Measurements from ENCODE around the gene SUSD6.
A peak's percentile ranks its signal among the peaks of the same experiment; 100 is the strongest.
"Not testable (repeated sequence)": the region's sequence is repeated elsewhere in the genome, so short reads cannot be mapped to it uniquely, and the experiment has no call there.

The SUSD6 gene

DNA sequence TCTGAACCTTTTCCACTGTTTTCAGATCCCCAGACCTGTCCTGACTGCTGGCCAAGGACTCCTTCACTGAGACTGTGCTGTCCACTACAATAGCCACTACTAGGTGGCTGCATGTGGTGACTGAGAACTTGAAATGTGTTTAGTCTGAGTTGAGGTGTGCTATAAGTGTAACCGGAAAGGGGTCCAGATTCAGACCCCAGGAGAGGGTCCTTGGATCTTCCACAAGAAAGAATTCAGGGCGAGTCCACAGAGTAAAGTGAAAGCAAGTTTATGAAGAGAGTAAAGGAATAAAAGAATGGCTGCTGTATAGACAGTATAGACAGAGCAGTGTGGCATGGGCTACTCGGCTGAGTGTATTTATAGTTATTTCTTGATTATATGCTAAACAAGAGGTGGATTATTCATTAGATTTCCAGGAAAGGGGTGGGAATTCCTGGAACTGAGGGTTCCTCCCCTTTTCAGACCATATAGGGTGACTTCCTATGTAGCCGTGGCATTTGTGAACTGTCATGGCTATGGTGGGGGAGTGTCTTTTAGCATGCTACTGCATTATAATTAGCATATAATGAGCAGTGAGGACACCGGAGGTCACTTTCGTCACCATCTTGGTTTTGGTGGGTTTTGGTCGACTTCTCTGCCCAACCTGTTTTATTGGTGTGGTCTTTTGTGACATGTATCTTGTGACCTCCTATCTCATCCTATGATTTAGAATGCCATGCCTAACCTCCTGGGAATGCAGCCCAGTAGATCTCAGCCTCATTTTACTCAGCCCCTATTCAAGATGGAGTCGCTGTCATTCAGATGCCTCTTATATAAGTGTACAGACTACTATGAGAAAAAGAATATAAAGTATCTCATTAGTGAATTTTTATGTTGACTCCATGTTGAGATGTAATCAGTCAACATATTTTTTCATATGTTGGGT lies 85.5 kb downstream of the SUSD6 start:
- peak in 1 of 3 experiments; percentile 57 for DNase-seq

DNA sequence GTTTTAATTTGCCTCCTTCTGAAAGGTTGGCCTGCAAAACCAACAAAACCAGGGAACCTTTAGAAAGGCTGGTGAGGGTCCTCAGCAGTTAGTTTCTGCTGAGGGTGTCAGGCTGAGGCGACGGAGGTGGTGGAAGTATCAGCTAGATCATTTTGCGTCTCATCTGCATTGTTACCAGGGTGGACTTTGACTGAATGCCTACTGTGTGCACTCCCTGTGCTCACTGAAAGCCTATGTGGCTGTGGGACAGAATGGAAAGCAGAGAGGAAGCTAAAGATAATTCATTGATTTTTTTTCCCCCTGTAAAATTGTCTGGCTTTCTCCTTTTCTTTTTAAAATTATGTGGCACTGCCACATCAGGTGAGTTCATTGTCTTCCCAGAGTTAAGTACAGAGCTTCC lies 87.2 kb downstream of the SUSD6 start:
- no peak for DNase-seq

DNA sequence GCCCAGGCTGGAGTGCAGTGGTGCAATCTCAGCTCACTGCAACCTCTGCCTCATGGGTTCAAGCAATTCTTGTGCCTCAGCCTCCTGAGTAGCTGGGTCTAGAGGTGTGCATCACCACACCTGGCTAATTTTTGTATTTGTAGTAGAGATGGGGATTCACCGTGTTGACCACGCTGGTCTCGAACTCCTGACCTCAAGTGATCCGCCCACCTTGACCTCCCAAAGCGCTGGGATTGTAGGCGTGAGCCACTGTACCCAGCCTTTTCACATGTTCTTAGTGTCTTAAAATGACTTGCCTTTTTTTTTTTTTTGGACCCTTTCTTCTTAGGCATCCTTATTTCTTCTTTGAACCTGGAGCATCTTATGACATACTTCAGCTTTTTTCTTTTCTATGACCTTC lies 87.8 kb downstream of the SUSD6 start:
- not testable (repeated sequence) for DNase-seq

DNA sequence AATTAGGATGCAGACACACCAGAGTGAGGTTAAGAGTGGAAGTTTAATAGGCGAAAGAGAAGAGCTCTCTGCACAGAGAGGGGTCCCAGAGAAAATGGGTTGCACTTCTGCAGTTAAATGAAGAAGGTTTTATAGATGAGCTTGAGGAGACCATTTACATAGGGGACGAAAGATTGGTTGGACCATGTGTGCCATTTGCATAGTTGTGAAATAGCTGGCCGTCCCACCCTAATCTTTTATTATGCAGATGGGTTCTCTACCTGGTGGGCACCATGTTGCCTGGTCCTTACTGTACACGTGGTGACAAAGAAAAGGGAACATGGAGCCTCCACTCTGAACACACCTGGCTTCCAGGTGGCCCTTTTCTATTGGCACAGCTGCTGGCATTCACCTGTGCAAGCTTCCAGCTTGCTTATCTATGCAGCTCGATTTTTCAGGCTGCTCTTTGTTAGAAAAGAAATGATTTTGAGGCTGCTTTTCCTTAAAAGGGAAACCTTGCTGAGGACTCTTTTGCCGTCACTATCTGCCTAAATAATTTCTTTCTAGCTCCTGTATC lies 88.4 kb downstream of the SUSD6 start:
- peak; percentile 55 to 79 (median 78) for DNase-seq

DNA sequence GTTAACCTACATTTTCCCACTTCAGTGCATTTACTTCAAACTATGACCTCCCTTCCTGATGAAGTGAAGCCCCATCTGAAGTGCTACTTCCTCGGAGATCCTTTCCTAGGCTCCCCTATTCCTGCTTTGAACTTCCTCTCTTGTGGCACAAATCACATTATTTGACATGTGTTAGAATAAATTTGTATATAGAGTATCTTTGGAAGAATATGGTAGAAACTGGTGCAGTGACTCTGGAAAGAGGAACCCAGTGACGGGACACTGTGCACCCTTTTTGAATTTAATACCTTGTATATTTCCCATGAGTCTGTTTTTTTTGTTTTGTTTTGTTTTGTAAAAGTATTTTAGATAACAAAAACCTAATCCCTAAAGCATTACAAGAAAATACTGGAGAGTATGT lies 89.2 kb downstream of the SUSD6 start:
- DNase-seq = no peak

DNA sequence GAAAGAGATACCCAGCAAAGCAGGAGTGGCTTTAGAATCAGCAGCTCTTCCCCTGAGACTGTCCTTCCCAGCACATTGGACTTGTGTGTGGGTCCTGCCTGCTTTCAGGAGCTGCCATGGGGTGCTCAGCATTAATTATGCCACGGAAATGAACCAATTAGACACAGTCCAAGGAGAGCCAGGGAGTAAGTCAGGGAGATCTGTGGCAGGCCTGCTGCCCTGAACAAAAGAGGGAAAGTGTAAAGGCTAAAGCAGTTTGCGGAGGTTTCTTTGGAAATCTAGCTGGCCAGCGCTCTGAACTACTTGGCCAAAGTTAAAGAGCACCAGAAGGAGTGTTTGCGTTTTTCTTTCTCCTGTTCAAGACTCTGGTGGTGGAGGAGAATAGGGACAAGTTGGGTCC lies 89.9 kb downstream of the SUSD6 start:
- DNase-seq = peak in 1 of 3 experiments; percentile 30

DNA sequence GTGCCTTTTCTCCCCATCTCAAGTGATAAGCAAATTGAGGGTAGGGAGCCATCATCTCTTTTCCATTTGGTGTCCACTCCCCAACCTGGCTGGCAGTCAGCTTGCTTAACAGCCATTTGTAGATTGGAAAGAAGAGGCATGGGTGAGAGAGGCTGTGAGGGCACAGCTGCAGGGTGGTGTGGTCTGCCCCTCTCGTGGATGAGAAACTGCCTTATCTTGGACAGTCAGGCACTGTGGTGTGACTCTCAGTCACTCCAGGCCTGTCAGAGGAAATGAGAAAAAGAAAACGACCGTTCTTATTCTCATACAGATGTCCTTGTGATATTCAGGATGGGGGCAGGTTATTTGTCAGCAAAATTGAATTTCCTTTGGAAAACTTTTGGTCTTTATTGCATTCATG lies 90.5 kb downstream of the SUSD6 start:
- DNase-seq = no peak

DNA sequence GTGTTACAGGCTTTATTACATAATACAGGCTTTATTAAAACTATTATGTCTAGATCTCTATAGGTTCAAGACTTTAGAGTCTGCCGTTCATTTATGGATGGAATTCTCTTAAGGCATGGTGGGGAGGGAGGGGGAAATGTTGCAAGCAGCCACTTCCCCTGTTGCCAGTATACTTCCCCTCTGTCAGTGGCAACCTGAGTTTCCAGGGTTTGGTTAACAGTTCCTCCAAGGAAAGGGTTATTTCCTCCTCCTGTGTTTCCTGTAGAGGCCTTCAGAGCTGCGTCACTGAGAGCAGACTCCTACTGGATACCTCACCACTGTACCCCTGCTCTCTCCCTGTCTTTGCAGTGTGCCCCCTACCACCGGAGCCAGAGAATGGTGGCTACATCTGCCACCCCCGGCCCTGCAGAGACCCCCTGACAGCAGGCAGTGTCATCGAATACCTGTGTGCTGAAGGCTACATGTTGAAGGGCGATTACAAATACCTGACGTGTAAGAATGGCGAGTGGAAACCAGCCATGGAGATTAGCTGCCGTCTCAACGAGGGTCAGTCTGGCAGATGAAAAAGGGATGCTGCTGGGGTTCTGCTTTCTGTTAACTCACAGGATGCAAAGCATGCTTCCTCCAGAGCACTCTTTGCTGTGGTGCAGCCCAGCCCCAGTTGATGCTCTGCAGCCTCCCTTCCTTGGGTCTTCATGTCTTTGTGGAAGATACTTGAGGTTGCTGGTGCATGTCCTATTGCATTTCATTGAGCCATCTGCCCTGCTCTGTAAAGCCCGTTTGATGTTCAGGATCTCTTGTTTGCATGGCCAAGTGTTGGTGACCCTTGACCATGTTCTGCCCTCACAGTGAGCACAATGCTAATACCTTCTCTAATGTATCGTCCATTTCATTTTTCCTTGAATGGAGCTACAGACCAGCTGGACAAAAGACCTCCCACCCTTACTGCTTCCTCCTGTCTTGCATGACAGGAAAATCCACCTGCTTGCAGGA lies 91.9 kb downstream of the SUSD6 start:
- peak in 1 of 3 experiments; percentile 73 for DNase-seq

DNA sequence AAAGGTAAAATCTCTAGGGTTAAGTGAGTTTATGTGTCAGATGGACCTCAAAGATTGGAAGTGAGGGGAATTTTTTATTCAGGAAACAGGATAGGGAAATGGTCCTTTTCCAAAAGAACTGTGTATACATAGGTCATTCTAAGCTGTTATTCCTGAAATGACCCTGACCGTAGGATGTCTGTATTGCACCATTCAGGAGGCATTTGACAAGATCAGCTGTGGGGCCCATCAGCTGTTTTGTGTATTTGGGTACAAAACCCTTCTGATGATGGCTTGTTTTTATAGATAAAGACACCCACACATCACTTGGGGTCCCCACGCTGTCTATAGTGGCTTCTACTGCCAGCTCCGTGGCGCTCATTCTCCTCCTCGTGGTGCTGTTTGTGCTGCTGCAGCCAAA lies 92.9 kb downstream of the SUSD6 start:
- DNase-seq = no peak

DNA sequence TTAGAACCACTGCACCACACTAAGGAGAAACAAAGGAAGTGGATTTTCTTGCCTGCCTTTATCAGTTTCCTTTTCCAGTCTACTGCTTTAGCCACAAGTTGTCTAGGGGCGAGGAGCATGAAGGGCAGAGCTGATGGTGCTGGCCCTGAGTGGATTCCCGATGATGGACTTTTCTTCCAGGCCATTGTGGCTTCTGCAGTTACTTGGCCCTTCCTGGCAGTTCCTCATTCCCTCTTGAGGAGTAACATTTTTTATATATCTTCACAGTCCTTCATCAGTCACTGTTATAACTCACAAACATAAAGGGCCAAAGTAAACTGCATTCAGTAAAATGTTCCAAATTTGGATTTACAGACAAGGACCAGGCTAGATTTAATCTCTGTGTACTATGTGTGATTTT lies 94.3 kb downstream of the SUSD6 start:
- DNase-seq = no peak

DNA sequence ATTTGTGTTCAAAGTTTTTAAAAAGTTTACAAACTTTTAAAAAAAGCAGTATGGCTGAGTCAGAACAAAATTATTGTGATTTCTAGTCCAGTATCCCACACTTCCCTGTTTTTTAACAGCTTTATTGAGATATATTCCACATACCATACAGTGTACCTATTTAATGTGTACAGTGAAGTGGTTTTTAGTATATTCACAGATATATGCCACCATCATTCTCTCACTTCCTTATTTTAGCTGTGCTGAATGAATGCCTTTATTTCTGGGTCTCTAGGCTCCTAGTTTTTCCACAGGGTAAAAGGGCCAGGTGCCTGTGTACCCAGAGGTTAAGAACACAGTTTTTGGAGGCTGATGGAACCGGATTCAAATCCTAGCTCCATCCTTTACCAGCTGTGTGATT lies 96.7 kb downstream of the SUSD6 start:
- no peak for DNase-seq

DNA sequence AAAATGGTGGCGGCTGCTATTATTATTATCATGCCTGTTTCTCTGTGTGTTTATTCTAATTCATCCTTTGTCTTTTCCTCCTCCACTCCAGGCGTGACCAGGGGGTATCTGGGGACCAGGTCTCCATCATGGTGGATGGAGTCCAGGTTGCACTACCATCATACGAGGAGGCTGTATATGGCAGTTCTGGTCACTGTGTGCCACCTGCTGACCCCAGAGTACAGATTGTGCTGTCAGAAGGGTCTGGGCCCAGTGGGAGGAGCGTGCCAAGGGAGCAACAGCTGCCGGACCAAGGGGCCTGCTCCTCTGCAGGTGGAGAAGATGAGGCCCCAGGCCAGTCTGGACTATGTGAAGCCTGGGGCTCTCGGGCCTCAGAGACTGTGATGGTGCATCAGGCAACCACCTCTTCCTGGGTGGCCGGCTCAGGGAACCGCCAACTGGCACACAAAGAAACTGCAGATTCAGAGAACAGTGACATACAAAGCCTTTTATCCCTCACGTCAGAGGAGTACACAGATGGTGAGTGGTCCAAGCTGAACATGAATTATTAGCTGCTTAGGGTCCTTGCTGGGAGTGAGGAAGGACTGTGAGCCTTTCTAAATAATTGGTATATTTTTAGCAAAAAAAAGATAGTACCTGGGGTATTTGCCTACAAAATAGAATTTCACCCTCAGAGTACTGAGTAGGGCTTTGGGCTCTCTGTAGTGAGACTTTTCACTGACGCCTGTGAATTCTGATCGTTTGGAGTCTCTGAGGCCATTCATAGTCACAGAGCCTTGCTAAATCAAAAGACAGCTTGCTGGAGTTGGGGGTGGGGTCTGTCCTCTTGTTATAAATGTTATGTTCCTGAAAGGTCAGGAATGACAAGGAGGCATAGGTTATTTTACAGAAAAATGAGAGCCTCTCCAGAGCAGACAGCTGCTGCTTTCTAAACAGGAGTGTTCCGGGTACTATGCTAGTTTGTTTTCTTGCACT lies 97.5 kb downstream of the SUSD6 start:
- peak in 2 of 3 experiments; percentile 16 to 39 for DNase-seq

DNA sequence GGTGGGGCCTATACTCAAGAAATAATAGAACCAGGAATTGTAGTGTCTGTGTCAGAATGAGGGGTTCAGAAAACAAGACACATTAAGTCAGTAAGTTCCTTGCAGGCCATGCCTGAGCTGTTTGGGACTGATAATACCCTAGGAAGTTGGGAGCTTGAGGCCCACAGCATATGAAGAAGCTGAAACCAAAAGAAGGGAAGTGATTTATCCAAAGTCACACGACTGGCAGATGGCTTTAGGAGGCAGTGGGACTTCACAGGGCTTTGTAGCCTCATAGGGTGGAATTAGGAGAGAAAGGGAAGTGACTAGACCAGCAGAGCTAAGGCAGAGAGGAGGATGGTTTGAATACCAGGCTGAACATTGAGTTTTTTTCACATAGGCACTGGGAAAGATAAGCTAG lies 99.0 kb downstream of the SUSD6 start:
- no peak for DNase-seq

DNA sequence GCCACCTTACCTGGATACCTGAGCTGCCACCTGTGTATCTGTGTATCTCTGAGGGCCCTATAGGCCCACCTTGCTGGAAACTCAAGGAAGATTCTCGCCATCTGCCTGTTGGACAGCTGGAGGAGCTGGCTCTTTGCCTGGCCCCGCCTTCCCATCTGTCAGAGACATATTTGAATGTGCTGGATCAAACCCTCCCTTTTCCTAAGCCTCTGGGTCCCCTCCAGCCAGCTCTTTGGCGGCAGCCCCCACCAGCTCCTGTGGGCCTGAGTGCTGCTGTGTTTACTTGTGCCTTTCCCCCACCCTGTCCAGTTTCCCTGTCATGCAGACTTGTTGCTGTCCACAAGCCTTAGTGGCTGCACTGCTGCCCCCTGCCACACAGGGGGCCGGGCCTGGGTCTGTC lies 99.7 kb downstream of the SUSD6 start:
- DNase-seq = peak; percentile 48 to 90 (median 80)

DNA sequence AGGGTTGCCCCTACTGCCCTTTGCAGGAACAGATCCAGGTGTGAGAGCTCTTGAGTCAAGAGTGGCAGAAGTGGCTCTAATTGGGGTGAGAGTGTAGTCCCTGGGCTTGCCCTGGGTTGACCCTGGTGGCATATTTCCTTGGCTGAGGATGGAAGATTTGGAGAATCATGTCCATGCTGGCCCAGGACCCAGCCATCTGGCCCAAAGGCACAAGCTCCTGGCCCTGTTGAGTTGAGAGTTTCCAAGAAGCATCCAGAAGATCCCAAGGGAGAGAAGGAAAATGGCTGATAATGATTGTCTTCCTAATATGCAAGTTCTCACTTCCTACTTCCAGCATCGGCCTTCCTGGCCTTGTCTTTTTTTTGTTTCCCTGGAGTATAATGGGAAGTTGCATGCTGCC lies 100.1 kb downstream of the SUSD6 start:
- peak in 1 of 3 experiments; percentile 54 for DNase-seq

DNA sequence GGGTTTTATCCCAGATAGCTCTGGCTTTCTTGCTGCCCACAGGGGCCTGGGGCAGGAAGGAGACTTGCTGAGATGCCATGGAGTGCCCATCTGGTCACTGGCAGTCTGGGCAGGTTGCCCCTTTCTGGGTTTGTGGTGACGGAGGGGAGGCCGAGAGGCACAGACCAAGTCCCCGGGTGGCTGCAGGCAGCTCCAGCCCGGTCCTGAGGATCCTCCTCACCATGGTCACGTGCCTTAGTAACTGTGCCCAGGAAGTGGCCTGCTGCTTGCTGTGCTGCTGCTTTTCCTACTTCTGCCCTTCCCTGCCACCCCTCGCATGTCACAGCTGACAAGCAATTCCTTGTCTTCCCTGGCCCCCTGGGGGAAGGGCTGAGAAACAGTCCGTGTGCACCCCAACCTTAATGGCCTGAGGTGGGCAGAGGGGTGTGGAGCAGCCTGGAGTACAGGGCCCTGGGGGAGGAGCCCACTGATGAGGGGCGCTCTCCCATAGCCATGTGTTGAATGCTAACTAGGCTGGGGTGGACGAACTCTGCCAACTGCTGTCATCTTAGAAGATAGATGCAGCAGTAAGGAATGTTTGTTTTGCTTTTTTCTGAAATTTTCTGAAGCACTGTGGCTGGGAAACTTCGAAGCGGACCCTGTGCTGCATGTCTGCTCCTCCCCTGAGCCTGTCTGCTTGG lies 100.6 kb downstream of the SUSD6 start:
- DNase-seq = peak in 2 of 3 experiments; percentile 46 to 70

DNA sequence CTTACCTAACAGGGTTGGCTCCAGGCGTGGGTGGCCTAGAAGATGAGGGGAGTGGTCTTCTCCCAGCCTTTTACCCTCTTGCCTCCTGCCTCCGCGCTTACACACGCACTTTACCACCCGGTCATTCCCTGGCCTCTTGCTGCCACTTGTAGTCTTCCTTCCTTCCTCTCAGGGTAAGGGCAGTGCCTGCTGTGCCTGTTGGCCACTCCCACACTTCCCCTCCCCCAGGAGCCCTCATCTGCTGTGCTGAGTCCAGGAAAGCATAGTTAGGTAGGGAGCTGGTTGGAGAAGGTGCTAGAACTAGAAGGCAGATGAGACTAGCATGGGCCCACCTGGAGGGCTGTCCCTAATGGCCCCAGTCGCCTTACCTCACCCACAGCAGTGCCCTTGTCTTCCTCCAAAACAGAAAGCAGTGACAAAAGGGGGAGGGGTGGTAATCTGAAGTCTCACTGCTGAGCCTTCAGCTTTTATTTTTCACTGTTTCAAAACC lies 101.2 kb downstream of the SUSD6 start:
- DNase-seq = peak; percentile 83 to 95 (median 84)

DNA sequence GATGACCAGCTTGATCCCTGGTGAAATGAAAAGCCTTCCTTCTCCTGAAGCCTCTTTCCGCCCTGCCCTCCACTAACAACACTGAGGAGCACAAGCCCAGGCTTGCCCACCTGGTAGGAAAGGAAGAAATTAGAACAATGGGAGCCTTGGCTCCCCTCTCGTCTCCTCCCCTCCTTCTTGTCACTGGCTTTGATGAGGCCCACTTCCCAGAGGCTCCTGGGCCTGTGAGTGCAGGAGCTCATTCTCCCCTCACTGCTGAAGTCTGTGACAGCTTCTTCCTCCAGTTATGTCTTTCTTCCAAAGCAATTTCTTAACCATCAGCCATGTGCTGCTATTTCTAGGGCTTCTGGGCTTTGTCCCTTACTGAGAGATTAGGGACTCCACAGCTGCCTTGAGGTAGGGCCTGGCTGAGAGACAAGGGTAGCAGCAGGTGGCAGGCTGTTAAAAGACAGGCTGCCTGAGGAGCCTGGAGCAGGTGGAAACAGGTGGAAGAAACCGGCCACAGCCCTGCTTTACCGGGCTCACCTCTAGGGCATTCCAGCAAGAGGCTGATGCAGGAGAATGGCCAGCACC lies 101.9 kb downstream of the SUSD6 start:
- peak; percentile 88 to 98 (median 96) for DNase-seq

DNA sequence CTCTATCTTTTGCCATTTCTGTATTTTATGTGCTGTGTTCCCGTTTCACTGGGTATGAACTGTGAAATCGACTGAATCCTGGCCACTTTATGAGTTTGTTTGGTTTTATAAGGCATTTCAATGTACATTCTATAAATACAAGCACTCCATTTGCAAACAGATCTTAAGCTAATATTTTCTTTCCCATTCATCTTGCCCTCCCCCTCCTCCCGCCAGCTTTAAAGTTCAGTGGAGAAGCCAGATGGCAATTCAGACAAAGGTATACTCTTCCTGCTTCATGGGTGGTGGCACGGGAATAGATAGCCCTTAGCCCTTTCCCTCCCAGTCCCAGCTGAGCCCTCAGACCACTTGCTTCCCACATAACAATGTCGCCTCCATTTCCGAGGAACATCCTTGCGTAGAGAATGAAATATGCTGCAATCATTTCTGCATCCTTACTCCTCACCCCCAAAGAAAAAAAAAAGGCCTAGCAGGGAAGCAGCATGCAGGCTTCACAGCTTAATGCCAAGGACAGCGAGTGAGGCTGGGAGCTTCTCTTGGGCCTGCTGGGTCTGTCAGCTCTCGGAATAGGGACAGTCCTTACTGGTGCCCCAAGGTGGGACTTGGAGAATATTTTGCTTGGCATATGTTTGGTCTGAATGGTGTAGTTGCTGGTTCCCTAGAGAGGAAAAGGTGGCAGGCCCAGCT lies 102.7 kb downstream of the SUSD6 start:
- DNase-seq = peak; percentile 84 to 94 (median 84)

All from NCI-H1417 (cell line).